HepG2 (cell line): Measurements from ENCODE around the gene UFSP2. TPM values are rescaled to one million over a fixed set of nuclear protein-coding genes. Genes with fewer than 3 reads are reported as not detected.

Experiments used
- DBP ChIP-seq: sonication (generic); formaldehyde crosslinking; IDR thresholded peaks from 2 replicates; pipeline ENCODE4 v1.4.0; 2020; ENCODE audit warnings: missing genetic modification reagents; ENCODE audit errors: not compliant biosample characterization
- FOXP4 ChIP-seq: sonication (generic); formaldehyde crosslinking; IDR thresholded peaks from 2 replicates; pipeline ENCODE4 v1.4.0; 2020; ENCODE audit warnings: missing genetic modification reagents
- HDAC1 ChIP-seq: sonication (generic); formaldehyde crosslinking; IDR thresholded peaks from 2 replicates; pipeline ENCODE4 v1.5.1; 2020; ENCODE audit warnings: mild to moderate bottlenecking, missing genetic modification reagents
- HMGXB4 ChIP-seq, 2 experiments: sonication (generic) in 1 of 2; formaldehyde crosslinking in 1 of 2; IDR thresholded peaks; 2 replicates each; pipeline versions ENCODE4 v1.4.0 to v1.6.1; 2018 to 2020; ENCODE audit warnings: missing genetic modification reagents in 2 of 2, borderline replicate concordance in 1 of 2, low read depth in 1 of 2, mild to moderate bottlenecking in 1 of 2, missing biosample characterization in 1 of 2
- HOMEZ ChIP-seq: IDR thresholded peaks from 2 replicates; pipeline ENCODE4 v1.6.1; 2016; ENCODE audit warnings: low read depth
- MEIS2 ChIP-seq: sonication (generic); formaldehyde crosslinking; IDR thresholded peaks from 2 replicates; pipeline ENCODE4 v1.9.0; 2021; ENCODE audit warnings: mild to moderate bottlenecking, missing genetic modification reagents
- REST ChIP-seq, 2 experiments: IDR thresholded peaks; 2 replicates each; pipeline ENCODE4 v1.6.1; 2011 to 2012; ENCODE audit warnings: low read length in 2 of 2, borderline replicate concordance in 1 of 2, low read depth in 1 of 2, mild to moderate bottlenecking in 1 of 2, moderate library complexity in 1 of 2
- SIX4 ChIP-seq: sonication (generic); formaldehyde crosslinking; IDR thresholded peaks from 2 replicates; pipeline ENCODE4 v1.4.0; 2020; ENCODE audit warnings: missing genetic modification reagents
- SKI ChIP-seq: fragments of 450-650 bp; IDR thresholded peaks from one replicate; pipeline ENCODE4 v1.6.1; 2018; ENCODE audit warnings: mild to moderate bottlenecking; ENCODE audit not compliant: partially characterized antibody
- SMARCE1 ChIP-seq: fragments of 450-650 bp; IDR thresholded peaks from 2 replicates; pipeline ENCODE4 v1.6.1; 2017; ENCODE audit warnings: borderline replicate concordance
- THYN1 ChIP-seq: sonication (generic); formaldehyde crosslinking; IDR thresholded peaks from 2 replicates; pipeline ENCODE4 v1.8.1; 2023; ENCODE audit warnings: low read depth, mild to moderate bottlenecking, moderate library complexity, missing genetic modification reagents, borderline replicate concordance
- ZFP82 ChIP-seq: sonication (generic); formaldehyde crosslinking; IDR thresholded peaks from 2 replicates; pipeline ENCODE4 v1.5.1; 2020; ENCODE audit warnings: mild to moderate bottlenecking, missing genetic modification reagents, borderline replicate concordance
- ZNF33A ChIP-seq: sonication (generic); formaldehyde crosslinking; IDR thresholded peaks from 2 replicates; pipeline ENCODE4 v1.5.1; 2020; ENCODE audit warnings: missing genetic modification reagents, mild to moderate bottlenecking, moderate library complexity, borderline replicate concordance
- ZNF572 ChIP-seq: sonication (generic); formaldehyde crosslinking; IDR thresholded peaks from 2 replicates; pipeline ENCODE4 v1.5.1; 2020; ENCODE audit warnings: mild to moderate bottlenecking, missing genetic modification reagents
- ZNF766 ChIP-seq: sonication (generic); formaldehyde crosslinking; IDR thresholded peaks from 2 replicates; pipeline ENCODE4 v1.5.0; 2020; ENCODE audit warnings: missing genetic modification reagents, borderline replicate concordance
- ZNF839 ChIP-seq: sonication (generic); formaldehyde crosslinking; IDR thresholded peaks from 2 replicates; pipeline ENCODE4 v1.4.0; 2020; ENCODE audit warnings: missing genetic modification reagents, mild to moderate bottlenecking, borderline replicate concordance
- ZNF850 ChIP-seq: sonication (generic); formaldehyde crosslinking; conservative IDR thresholded peaks from 2 replicates; pipeline ENCODE4 v1.9.0; 2021; ENCODE audit warnings: mild to moderate bottlenecking, missing genetic modification reagents
- ZNF891 ChIP-seq: sonication (generic); formaldehyde crosslinking; IDR thresholded peaks from 2 replicates; pipeline ENCODE4 v1.5.0; 2020; ENCODE audit warnings: mild to moderate bottlenecking, missing genetic modification reagents
- polyA plus RNA-seq, 8 experiments: library from polyadenylated mRNA; depleted of rRNA in 3 of 8; stranded (reverse) in 7 of 8; unstranded in 1 of 8; fragments of >200 nt; fragmentation: Illumina TruSeq in 4 of 8; extraction: Trizol in 4 of 8; gene quantifications; 2 replicates each; pipeline versions ENCODE4 v1.2.1 to v1.2.3, GENCODE V29; 2011 to 2016; ENCODE audit warnings: low read depth in 4 of 8, missing spikeins in 1 of 8, mixed read lengths in 1 of 8; ENCODE audit not compliant: insufficient read depth in 1 of 8
- total RNA-seq, 5 experiments: library from RNA; depleted of rRNA; stranded (reverse); fragments of >200 nt; fragmentation: Illumina TruSeq; extraction: Trizol; gene quantifications; 2 replicates each; pipeline ENCODE4 v1.2.3, GENCODE V29; 2016; ENCODE audit warnings: low read depth in 1 of 5

Gene UFSP2
- total and polyA plus RNA-seq, 2 of the 13 experiments (the other 11 are each of a cell fraction or from before 2014, with no cell fraction given): 24.1 to 32.3 TPM

GRCh38 chr4:185396724-185397385, 28.9 kb downstream of the UFSP2 start, which contains the start of gene ANKRD37 (continued):
- TF ChIP-seq HOMEZ (CRISPR knock-in tag) (peak; percentile 44; the same call in 1 of the 2 replicates), REST (IDR thresholded peaks at IDR 0.05; ENCODE audit: borderline replicate concordance in 1 of 2, low read depth in 1 of 2, low read length in 2 of 2) (peak in 1 of 2 experiments; percentile 75; a peak in 2 of 4 replicates), ZNF839 (no peak), ZNF766 (CRISPR knock-in tag) (no peak), ZNF891 (CRISPR knock-in tag) (0 out of 2 replicates have a peak, but pooled peaks have one; percentile 2), HMGXB4 (CRISPR knock-in tag; IDR thresholded peaks at IDR 0.05; ENCODE audit: borderline replicate concordance in 1 of 2, low read depth in 1 of 2) (peak in 1 of 2 experiments; percentile 19; a peak in 2 of 4 replicates), ZFP82 (peak; percentile 40), THYN1 (CRISPR knock-in tag) (no peak), FOXP4 (CRISPR knock-in tag) (no peak; the same call in 1 of the 2 replicates), DBP (CRISPR knock-in tag) (no peak), MEIS2 (CRISPR knock-in tag) (peak; percentile 64; the same call in 1 of the 2 replicates), ZNF33A (CRISPR knock-in tag) (peak; percentile 84; the same call in 1 of the 2 replicates), SMARCE1 (no peak), ZNF850 (CRISPR knock-in tag) (peak; percentile 14; the same call in 1 of the 2 replicates), ZNF572 (CRISPR knock-in tag) (no peak), SIX4 (CRISPR knock-in tag) (peak; percentile 91), HDAC1 (CRISPR knock-in tag) (peak; percentile 57), SKI (peak; percentile 73)
